Lower leg skin (tissue), 3 donors: Measurements from ENCODE around the gene LTK.

Experiments used
- CTCF ChIP-seq, 3 donors: fragments of 450-650 bp; IDR thresholded peaks; one replicate each; pipeline ENCODE4 v1.5.1; 2016; ENCODE audit warnings: antibody characterized with exemption in 3 of 3, mild to moderate bottlenecking in 3 of 3, moderate library complexity in 2 of 3
- POLR2A ChIP-seq, 2 donors: fragments of 450-650 bp; IDR thresholded peaks; one replicate each; pipeline ENCODE4 v1.6.1; 2016 to 2017; ENCODE audit warnings: antibody characterized with exemption in 2 of 2, mild to moderate bottlenecking in 1 of 2, moderate library complexity in 1 of 2

- TF ChIP-seq POLR2A (IDR thresholded peaks at IDR 0.05) (no peak), CTCF (IDR thresholded peaks at IDR 0.05) (no peak)
These were observed 6.8 kb downstream of the LTK start for GRCh38 chr15:41506796-41507341.
